T1000 (cell line): ENCODE results near the gene MCU.
"Not testable (repeated sequence)": the region's sequence is repeated elsewhere in the genome, so short reads cannot be mapped to it uniquely, and the experiment has no call there.

Source experiments
- DNase-seq: peaks from one replicate; lab custom pipeline; 2025; ENCODE audit warnings: mixed read lengths; lab: John Stamatoyannopoulos, UW

MCU gene

GRCh38 chr10:72762042-72762441 is 70.1 kb downstream of the MCU start:
- DNase-seq, result no peak

- DNase-seq, result no peak
Measured at GRCh38 chr10:72763201-72763600, 71.3 kb downstream of the MCU start.

- DNase-seq, result no peak
Measured at GRCh38 chr10:72764151-72764550, 72.2 kb downstream of the MCU start.

- DNase-seq, result no peak
Measured at GRCh38 chr10:72765051-72765745, 73.3 kb downstream of the MCU start.

- DNase-seq, result not testable (repeated sequence)
Measured at GRCh38 chr10:72771195-72771594, 79.3 kb downstream of the MCU start.

GRCh38 chr10:72772031-72772430 is 80.1 kb downstream of the MCU start:
- no peak for DNase-seq

GRCh38 chr10:72779874-72780273 is 87.9 kb downstream of the MCU start:
- DNase-seq, result no peak

- DNase-seq, result no peak
Measured at GRCh38 chr10:72782649-72783330, 90.8 kb downstream of the MCU start.

GRCh38 chr10:72783410-72783833 is 91.5 kb downstream of the MCU start:
- no peak for DNase-seq

- DNase-seq, result no peak
Measured at GRCh38 chr10:72784551-72785351, 92.8 kb downstream of the MCU start.

GRCh38 chr10:72785409-72785808 is 93.5 kb downstream of the MCU start:
- no peak for DNase-seq

- DNase-seq, result no peak
Measured at GRCh38 chr10:72790216-72790990, 98.5 kb downstream of the MCU start.

GRCh38 chr10:72792288-72792687 is 100.3 kb downstream of the MCU start:
- DNase-seq, result no peak

GRCh38 chr10:72793752-72794151 is 101.8 kb downstream of the MCU start:
- DNase-seq, result no peak

- DNase-seq, result no peak
Measured at GRCh38 chr10:72794260-72794659, 102.3 kb downstream of the MCU start.

- DNase-seq, result no peak
Measured at GRCh38 chr10:72796042-72796441, 104.1 kb downstream of the MCU start.

- DNase-seq, result no peak
Measured at GRCh38 chr10:72796538-72796937, 104.6 kb downstream of the MCU start.

- no peak for DNase-seq
Measured at GRCh38 chr10:72800000-72800740, 108.2 kb downstream of the MCU start.

GRCh38 chr10:72800741-72801092 is 108.8 kb downstream of the MCU start:
- no peak for DNase-seq

- DNase-seq, result no peak
Measured at GRCh38 chr10:72801263-72801868, 109.4 kb downstream of the MCU start.

- no peak for DNase-seq
Measured at GRCh38 chr10:72802332-72802731, 110.4 kb downstream of the MCU start.
